Pancreas (tissue), 10 donors: ENCODE data around the gene ARHGAP32. TPM values are rescaled to one million over a fixed set of nuclear protein-coding genes. Genes with fewer than 3 reads are reported as not detected.
A peak's percentile ranks its signal among the peaks of the same experiment; 100 is the strongest.

Experiments used
- ATAC-seq, 4 donors: fragments of 200-7000 bp; cut with Tn5 transposase; one replicate each; pipeline versions ENCODE4 v1.8.0 to v1.9.1; 2020; ENCODE audit warnings: mild to moderate bottlenecking in 4 of 4, moderate library complexity in 4 of 4
- DNase-seq, 6 donors: peaks; one replicate each; pipeline ENCODE4 v3.0.0-alpha.2; 2020
- FAIRE-seq: peaks from 2 replicates; lab custom pipeline; 2012; peaks lifted over from hg19 to GRCh38; lab: Jason Lieb, UNC
- H3K27ac ChIP-seq, 4 donors: fragments of 200-600 bp; sonication (generic); 1 replicate in 3 of 4; 2 replicates in 1 of 4; pipeline versions ENCODE4 v1.5.0 to v1.8.0; 2020
- H3K27me3 ChIP-seq, 4 donors: fragments of 200-600 bp; one replicate each; pipeline ENCODE4 v1.8.0; 2021
- H3K36me3 ChIP-seq, 3 donors: fragments of 200-600 bp; sonication (generic) in 1 of 3; one replicate each; pipeline versions ENCODE4 v1.5.0 to v1.8.0; 2020 to 2021
- H3K4me1 ChIP-seq, 3 donors: fragments of 200-600 bp; one replicate each; pipeline ENCODE4 v1.8.0; 2021
- H3K4me3 ChIP-seq, 4 donors: fragments of 200-600 bp; sonication (generic) in 2 of 4; one replicate each; pipeline versions ENCODE4 v1.5.0 to v1.8.0; 2020 to 2021
- H3K9me3 ChIP-seq, 4 donors: fragments of 200-600 bp; one replicate each; pipeline ENCODE4 v1.8.0; 2021
- WGBS, 2 donors: extraction: QIAGEN DNeasy Blood & Tissue Kit; methylation state at CpG; one replicate each; pipeline ENCODE4 v1.1.7; 2013; 5-methylcytosine and 5-hydroxymethylcytosine counted together
- intact Hi-C, 3 donors: fragments of 100-400 bp; cut with DNase I; formaldehyde crosslinking; loops; one replicate each; pipeline versions ENCODE4 v1.11.1 to v1.14.2; 2022
- polyA plus RNA-seq, 2 donors: library from polyadenylated mRNA; stranded (reverse); fragments of 200-250 nt; gene quantifications; one replicate each; pipeline ENCODE4 v1.2.3, GENCODE V29; 2013
- total RNA-seq, 6 donors: library from RNA; stranded (reverse); fragmentation: NEBNext Ultra II Directional in 4 of 6; extraction: Animal tissue kit (Norgen Biotek cat#: 25700) in 4 of 6; gene quantifications; one replicate each; pipeline versions ENCODE4 v1.2.1 to v1.2.4, GENCODE V29; 2021 to 2023
- TF ChIP-seq, protein P1 (sequence below), 4 donors: fragments of 200-600 bp; sonication (generic) in 3 of 4; IDR thresholded peaks; one replicate each; pipeline versions ENCODE4 v1.5.0 to v1.8.0; 2021; ENCODE audit warnings: antibody characterized with exemption in 4 of 4
- donor health status: healthy with polysubstance abuse.
- donor health status: DM: no; HTN: no; CAD: no; lungs with moderate emphysema.
- donor health status: DM: no; HTN: no; CAD: no.
- donor health status: control.
- donor health status: control.
- donor health status: Bipolar disorder and iron deficiency.
- donor health status: DM: yes; HTN: yes; CAD: no.
- donor health status: DM: no; HTN: no; CAD: no.
- donor health status: DM: no; HTN: no; CAD: no.
- donor health status: DM: yes; HTN: yes; CAD: no.

Gene ARHGAP32
- total and polyA plus RNA-seq, 8 donors: 5.0 to 36.6 (median 22.3) TPM

DNA sequence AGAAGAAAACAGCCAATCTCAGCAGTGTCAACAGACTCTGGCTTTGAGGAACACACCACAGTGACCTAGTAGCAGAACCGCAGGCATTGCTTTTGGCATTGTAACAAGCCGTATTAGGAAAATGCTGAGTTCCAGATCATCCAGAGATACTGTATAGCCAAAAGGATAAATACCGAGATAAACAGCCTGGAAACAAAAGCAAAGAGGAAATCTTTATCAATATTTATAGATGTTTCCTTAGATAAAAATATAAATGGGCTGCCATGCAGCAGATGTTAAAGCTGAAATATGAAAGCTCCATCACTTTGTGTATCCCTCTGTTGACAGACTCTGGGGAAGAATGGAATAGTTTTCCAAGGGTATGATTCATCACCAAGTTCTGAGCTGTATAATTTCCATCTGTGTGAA lies 150.5 kb downstream of the ARHGAP32 start:
- DNase-seq (no peak), FAIRE-seq (no peak), ATAC-seq (no peak)
- peaks cover 0 to 5% (median 0%) of the 10 kb centered on the region in 3 donors for H3K36me3 ChIP-seq
- TF ChIP-seq, protein P1, sequence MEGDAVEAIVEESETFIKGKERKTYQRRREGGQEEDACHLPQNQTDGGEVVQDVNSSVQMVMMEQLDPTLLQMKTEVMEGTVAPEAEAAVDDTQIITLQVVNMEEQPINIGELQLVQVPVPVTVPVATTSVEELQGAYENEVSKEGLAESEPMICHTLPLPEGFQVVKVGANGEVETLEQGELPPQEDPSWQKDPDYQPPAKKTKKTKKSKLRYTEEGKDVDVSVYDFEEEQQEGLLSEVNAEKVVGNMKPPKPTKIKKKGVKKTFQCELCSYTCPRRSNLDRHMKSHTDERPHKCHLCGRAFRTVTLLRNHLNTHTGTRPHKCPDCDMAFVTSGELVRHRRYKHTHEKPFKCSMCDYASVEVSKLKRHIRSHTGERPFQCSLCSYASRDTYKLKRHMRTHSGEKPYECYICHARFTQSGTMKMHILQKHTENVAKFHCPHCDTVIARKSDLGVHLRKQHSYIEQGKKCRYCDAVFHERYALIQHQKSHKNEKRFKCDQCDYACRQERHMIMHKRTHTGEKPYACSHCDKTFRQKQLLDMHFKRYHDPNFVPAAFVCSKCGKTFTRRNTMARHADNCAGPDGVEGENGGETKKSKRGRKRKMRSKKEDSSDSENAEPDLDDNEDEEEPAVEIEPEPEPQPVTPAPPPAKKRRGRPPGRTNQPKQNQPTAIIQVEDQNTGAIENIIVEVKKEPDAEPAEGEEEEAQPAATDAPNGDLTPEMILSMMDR (IDR thresholded peaks at IDR 0.05): no peak
- H3K27me3 ChIP-seq: no peaks in the 10 kb centered on the region
- no peak overlapping the region for H3K27ac ChIP-seq
- intact Hi-C loops: no loop called here
- H3K4me1 ChIP-seq: no peaks in the 10 kb centered on the region
- H3K9me3 ChIP-seq: no peaks in the 10 kb centered on the region
- 84% methylated on average over 3 of the region's 3 CpGs for WGBS, 2 donors
- no peak overlapping the region for H3K4me3 ChIP-seq

DNA sequence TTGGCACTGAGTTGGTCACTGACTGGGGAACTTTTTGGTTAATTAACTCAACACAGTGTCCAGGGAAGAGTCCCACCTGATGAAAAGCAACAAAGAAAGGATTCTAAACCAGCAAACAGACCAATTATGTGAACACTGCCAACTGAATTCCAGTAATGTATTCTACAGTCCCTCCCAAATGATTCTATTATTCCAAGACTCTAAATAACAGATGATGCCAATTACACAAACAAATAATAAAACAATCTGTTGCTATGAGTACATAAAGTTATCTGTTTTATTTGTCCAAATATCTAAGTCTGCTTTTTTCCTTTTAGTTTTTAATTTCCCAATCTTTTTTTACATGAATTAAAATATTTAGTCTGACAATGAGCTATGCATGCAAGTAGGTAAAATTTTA lies 151.2 kb downstream of the ARHGAP32 start:
- intact Hi-C loops: no loop called here
- no peak for FAIRE-seq
- no peaks in the 10 kb centered on the region for H3K27me3 ChIP-seq
- ATAC-seq: no peak
- no peak overlapping the region for H3K4me3 ChIP-seq
- H3K9me3 ChIP-seq: no peaks in the 10 kb centered on the region
- peaks cover 0 to 5% (median 0%) of the 10 kb centered on the region in 3 donors for H3K36me3 ChIP-seq
- no peak overlapping the region for H3K27ac ChIP-seq
- TF ChIP-seq, protein P1 (IDR thresholded peaks at IDR 0.05): no peak
- no peak for DNase-seq
- no peaks in the 10 kb centered on the region for H3K4me1 ChIP-seq

DNA sequence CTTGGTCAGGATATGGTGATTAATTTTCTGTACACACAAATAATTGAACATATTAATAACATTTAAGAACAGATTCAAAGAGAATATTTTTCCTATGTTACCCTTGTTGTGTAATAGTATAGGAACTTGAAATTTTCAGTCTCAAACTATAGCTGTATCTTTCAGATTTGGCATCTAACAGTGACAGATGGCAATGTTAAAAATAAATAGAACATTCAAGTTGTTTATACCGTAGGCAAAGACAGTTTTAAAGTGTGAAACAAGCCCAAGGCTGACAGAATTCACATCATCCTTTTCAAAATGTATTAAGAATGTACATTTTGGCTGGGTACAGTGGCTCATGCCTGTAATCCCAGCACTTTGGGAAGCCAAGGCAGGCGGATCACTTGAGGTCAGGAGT lies 156.9 kb downstream of the ARHGAP32 start:
- Histone ChIP-seq H3K9me3 (no peaks in the 10 kb centered on the region), H3K4me3 (no peak overlapping the region), H3K36me3 (peaks cover 0 to 5% (median 0%) of the 10 kb centered on the region in 3 donors), H3K4me1 (no peaks in the 10 kb centered on the region), H3K27me3 (no peaks in the 10 kb centered on the region), H3K27ac (no peak overlapping the region)
- TF ChIP-seq, protein P1 (IDR thresholded peaks at IDR 0.05): no peak
- FAIRE-seq (no peak), ATAC-seq (no peak), DNase-seq (no peak)
- WGBS, 2 donors: 95 to 98% methylated on average over 2 of the region's 2 CpGs
- intact Hi-C loops: no loop called here

DNA sequence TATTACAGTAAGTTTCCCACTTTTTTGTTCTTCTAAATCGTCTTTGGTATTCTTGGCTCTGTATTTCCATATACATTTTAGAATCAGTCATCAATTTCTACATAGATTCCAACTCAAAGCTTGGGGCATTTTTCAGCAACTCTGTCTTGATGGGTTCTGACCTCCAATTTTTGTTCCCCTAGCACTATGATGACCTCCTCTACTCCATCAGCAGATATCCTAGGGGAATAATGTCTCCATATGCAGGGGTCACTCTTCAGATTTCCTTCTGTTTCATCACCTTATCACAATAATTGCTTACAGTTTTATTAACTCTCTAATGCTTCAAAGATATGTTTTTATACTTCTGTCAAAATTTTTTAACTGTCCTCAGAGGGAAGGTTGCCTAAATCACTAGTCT lies 158.1 kb downstream of the ARHGAP32 start:
- Histone ChIP-seq H3K27ac (no peak overlapping the region), H3K36me3 (no peaks in the 10 kb centered on the region), H3K9me3 (no peaks in the 10 kb centered on the region), H3K27me3 (no peaks in the 10 kb centered on the region), H3K4me3 (no peak overlapping the region), H3K4me1 (no peaks in the 10 kb centered on the region)
- intact Hi-C loops: no loop called here
- TF ChIP-seq, protein P1 (IDR thresholded peaks at IDR 0.05): no peak
- WGBS, 2 donors: 82 to 89% methylated on average over 1 of the region's 1 CpG
- DNase-seq: no peak
- no peak for FAIRE-seq
- no peak for ATAC-seq

DNA sequence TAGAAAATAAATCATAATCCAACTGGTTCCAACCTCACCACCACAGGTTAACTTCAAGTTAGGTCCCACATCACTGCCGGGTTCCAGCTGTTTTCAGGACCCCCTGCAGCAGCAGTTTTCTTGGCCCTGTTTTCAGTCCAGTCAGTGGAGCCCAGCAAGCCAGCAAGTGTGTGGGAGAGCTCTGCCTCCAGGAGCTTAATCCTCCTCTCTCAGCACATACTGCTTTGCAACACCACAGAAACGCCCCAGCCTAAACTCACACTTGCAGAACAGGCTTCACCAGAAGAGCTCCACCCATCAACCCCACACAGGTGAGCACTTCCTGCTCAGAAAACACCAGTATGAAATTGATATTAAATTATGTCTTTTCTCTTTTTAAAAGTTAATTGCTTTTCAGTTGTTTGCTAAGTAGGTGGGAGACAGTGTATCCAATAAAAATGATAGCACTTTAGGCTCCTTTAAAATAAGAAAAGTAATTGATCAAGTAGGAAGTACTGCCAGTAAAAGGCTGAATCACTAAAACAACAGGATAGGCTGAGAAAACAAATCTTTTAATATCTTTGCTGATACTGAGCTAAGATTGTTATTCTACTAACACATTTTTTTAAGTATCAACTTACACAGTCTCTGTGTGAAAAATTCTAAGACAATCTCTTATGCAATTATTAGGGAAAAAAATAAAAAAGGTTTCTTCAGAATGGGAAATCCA lies 168.0 kb downstream of the ARHGAP32 start:
- Histone ChIP-seq H3K27me3 (no peaks in the 10 kb centered on the region), H3K36me3 (no peaks in the 10 kb centered on the region), H3K9me3 (no peaks in the 10 kb centered on the region), H3K4me1 (peaks cover 4 to 37% (median 14%) of the 10 kb centered on the region in 3 donors), H3K4me3 (peak overlapping the region; percentile 9 to 39 (median 16)), H3K27ac (peak overlapping the region; percentile 25 to 79 (median 56))
- FAIRE-seq (peak; percentile 78), ATAC-seq (peak; percentile 90 to 97 (median 94)), DNase-seq (peak; percentile 47 to 87 (median 76))
- TF ChIP-seq, protein P1 (IDR thresholded peaks at IDR 0.05): no peak
- WGBS, 2 donors: 5 to 13% methylated on average over 2 of the region's 2 CpGs
- intact Hi-C loops: no loop called here
